H1 (cell line): ENCODE data around the gene PLCB3. TPM values are rescaled to one million over a fixed set of nuclear protein-coding genes. Genes with fewer than 3 reads are reported as not detected.

ENCODE experiments used
- CBX5 ChIP-seq: fragments of 300-800, 300-1000 bp; sonication (generic); IDR thresholded peaks from 2 replicates; pipeline ENCODE4 v1.7.1; 2016; ENCODE audit warnings: antibody characterized with exemption, low read length, low read depth
- CHD2 ChIP-seq: IDR thresholded peaks from 2 replicates; pipeline ENCODE4 v1.6.1; 2012; ENCODE audit warnings: low read length, improper control_type of control experiment
- CREB1 ChIP-seq: IDR thresholded peaks from 2 replicates; pipeline ENCODE4 v1.6.1; 2012; ENCODE audit warnings: inconsistent platforms
- FOSL1 ChIP-seq: IDR thresholded peaks from 2 replicates; pipeline ENCODE4 v1.6.1; 2011; ENCODE audit warnings: mild to moderate bottlenecking, low read depth, low read length, moderate library complexity; ENCODE audit not compliant: insufficient read depth
- GABPA ChIP-seq: IDR thresholded peaks from 2 replicates; pipeline ENCODE4 v1.6.1; 2011; ENCODE audit warnings: mild to moderate bottlenecking, low read length, moderate library complexity, borderline replicate concordance; ENCODE audit not compliant: insufficient read depth
- POU5F1 ChIP-seq: IDR thresholded peaks from 2 replicates; pipeline ENCODE4 v1.6.1; 2011; ENCODE audit warnings: low read depth, mild to moderate bottlenecking, low read length, moderate library complexity
- RNF2 ChIP-seq: fragments of 200-900, 300-1000 bp; sonication (generic); IDR thresholded peaks from 2 replicates; pipeline ENCODE4 v1.7.1; 2016; ENCODE audit warnings: borderline replicate concordance, low read depth, mild to moderate bottlenecking, antibody characterized with exemption, low read length; ENCODE audit not compliant: poor library complexity, severe bottlenecking; ENCODE audit errors: missing control alignments
- SIN3A ChIP-seq, 2 experiments: IDR thresholded peaks in 1 of 2; conservative IDR thresholded peaks in 1 of 2; 2 replicates each; pipeline ENCODE4 v1.6.1; 2011 to 2012; ENCODE audit warnings: low read length in 2 of 2, improper control_type of control experiment in 1 of 2, low read depth in 1 of 2, mild to moderate bottlenecking in 1 of 2
- SP4 ChIP-seq: IDR thresholded peaks from 2 replicates; pipeline ENCODE4 v1.6.1; 2012; ENCODE audit warnings: low read length, inconsistent platforms
- polyA plus RNA-seq, 7 experiments: library from polyadenylated mRNA; depleted of rRNA in 3 of 7; stranded (reverse) in 5 of 7; unstranded in 2 of 7; fragments of >200 nt in 5 of 7; fragments of 200-250 nt in 2 of 7; gene quantifications; 1 replicate in 5 of 7; 2 replicates in 1 of 7; 4 replicates in 1 of 7; pipeline versions ENCODE4 v1.2.1 to v1.2.3, GENCODE V29; 2011 to 2013; ENCODE audit warnings: missing spikeins in 2 of 7, mixed read lengths in 2 of 7
- total RNA-seq: library from RNA; stranded (reverse); fragmentation: NEBNext Ultra II Directional; extraction: Animal tissue kit (Norgen Biotek cat#: 25700); gene quantifications from 2 replicates; pipeline ENCODE4 v1.2.1, GENCODE V29; 2021
- TF ChIP-seq, protein P1 (sequence below): IDR thresholded peaks from 2 replicates; pipeline ENCODE4 v1.6.1; 2012; ENCODE audit warnings: inconsistent platforms
- TF ChIP-seq, protein P2 (sequence below): IDR thresholded peaks from 2 replicates; pipeline ENCODE4 v1.6.1; 2012; ENCODE audit warnings: inconsistent platforms

Gene PLCB3
- total and polyA plus RNA-seq, 2 of the 8 experiments (the other 6 are each of a cell fraction or from before 2014, with no cell fraction given): 47.2 to 104 TPM

DNA sequence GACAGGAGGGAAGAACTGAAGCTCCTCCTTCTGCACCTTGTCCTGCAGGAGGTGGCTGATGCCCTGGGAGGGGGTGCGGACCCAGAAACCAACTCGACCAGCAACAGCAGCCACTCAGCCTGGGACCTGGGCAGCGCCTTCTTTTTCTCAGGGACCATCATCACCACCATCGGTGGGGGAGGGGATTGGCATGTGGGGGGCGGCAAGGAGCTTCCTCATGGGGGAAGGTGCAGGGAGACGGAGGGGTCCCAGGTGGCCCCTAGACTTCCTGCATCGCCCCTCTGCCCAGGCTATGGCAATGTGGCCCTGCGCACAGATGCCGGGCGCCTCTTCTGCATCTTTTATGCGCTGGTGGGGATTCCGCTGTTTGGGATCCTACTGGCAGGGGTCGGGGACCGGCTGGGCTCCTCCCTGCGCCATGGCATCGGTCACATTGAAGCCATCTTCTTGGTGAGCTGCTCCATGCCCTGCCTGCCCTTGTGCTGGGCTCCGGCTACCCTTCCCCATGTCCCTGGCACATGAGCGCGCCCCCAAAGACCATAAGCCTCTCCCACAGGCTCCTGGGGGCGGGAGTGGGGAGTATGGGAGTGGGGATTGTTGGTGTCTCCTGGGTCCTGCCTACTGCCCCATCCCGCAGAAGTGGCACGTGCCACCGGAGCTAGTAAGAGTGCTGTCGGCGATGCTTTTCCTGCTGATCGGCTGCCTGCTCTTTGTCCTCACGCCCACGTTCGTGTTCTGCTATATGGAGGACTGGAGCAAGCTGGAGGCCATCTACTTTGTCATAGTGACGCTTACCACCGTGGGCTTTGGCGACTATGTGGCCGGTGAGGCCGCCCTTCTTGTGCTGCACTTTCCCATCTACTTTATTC, 45.7 kb downstream of the PLCB3 start (continued):
- TF ChIP-seq SIN3A (conservative IDR thresholded peaks at IDR 0.05 in 1 of 2, IDR thresholded peaks at IDR 0.05 in 1 of 2; ENCODE audit: low read depth in 1 of 2, low read length in 2 of 2) (no peak), SP4 (no peak), RNF2 (no peak), CBX5 (no peak), CHD2 (no peak), GABPA (no peak), POU5F1 (no peak), FOSL1 (no peak), CREB1 (no peak)
- TF ChIP-seq, protein P1, sequence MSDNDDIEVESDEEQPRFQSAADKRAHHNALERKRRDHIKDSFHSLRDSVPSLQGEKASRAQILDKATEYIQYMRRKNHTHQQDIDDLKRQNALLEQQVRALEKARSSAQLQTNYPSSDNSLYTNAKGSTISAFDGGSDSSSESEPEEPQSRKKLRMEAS: peak; percentile 87
- TF ChIP-seq, protein P2, sequence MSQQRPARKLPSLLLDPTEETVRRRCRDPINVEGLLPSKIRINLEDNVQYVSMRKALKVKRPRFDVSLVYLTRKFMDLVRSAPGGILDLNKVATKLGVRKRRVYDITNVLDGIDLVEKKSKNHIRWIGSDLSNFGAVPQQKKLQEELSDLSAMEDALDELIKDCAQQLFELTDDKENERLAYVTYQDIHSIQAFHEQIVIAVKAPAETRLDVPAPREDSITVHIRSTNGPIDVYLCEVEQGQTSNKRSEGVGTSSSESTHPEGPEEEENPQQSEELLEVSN: peak; percentile 77
